ENCODE results near the gene MOB2. TPM values are rescaled to one million over a fixed set of nuclear protein-coding genes. Genes with fewer than 3 reads are reported as not detected.

MOB2 gene
- total and polyA plus RNA-seq, 9 of the 15 experiments (the other 6 are each of a cell fraction or from before 2014, with no cell fraction given) = 0.17 to 36.8 (median 19.2) TPM

- Histone ChIP-seq H3K27me3 (ENCODE audit: control insufficient read depth in 2 of 2, insufficient read depth in 2 of 2, low read length in 2 of 2) (no peaks in the 10 kb centered on the region), H3K4me2 (ENCODE audit: insufficient read depth, low read length) (no peak overlapping the region), H3K79me2 (ENCODE audit: control insufficient read depth, insufficient read depth, low read length) (no peaks in the 10 kb centered on the region), H4K20me1 (replicated peaks; ENCODE audit: control insufficient read depth, insufficient read depth, low read length) (no peaks in the 10 kb centered on the region), H2AFZ (ENCODE audit: low read depth, low read length) (no peak overlapping the region), H3K9me1 (ENCODE audit: control insufficient read depth, insufficient read depth, low read length) (no peaks in the 10 kb centered on the region), H3K9me3 (replicated peaks; ENCODE audit: control insufficient read depth, insufficient read depth, low read depth, low read length) (no peaks in the 10 kb centered on the region), H3K9ac (ENCODE audit: insufficient read depth in 1 of 2, low read depth in 2 of 2, low read length in 2 of 2) (no peak overlapping the region), H3K27ac (ENCODE audit: extremely low read depth, low read depth, low read length) (no peak overlapping the region), H3K4me3 (no peak overlapping the region), H3K36me3 (ENCODE audit: control insufficient read depth, insufficient read depth, low read length) (peaks cover 7% of the 10 kb centered on the region; the same call in 1 of the 3 replicates), H3K4me1 (replicated peaks in 1 of 2; ENCODE audit: control insufficient read depth in 2 of 2, insufficient read depth in 2 of 2, low read length in 2 of 2) (peaks cover 0 to 7% of the 10 kb centered on the region in 2 experiments; a peak in 1 of 5 replicates)
- 87% methylated on average over 14 of the region's 22 CpGs for WGBS (ENCODE audit: insufficient coverage, low coverage, missing lambda C conversion rate)
- FAIRE-seq (no peak), DNase-seq (ENCODE audit: extremely low read depth in 1 of 4, low spot score in 3 of 4) (no peak), ATAC-seq (no peak)
- intact Hi-C loops (cut with micrococcal nuclease) = no loop called here
- in situ Hi-C loops (cut with MboI) = no loop called here
- BruUV-seq (replicated peaks) = no TSS peak
- ChIA-PET CTCF (ENCODE audit: low intra/inter-chr PET ratio) (no interaction called here), POLR2A (no interaction called here)
- no peak for TF ChIP-seq EGR1 (conservative IDR thresholded peaks at IDR 0.05)
- no peak for TF ChIP-seq ATF2 (CRISPR knock-in tag; IDR thresholded peaks at IDR 0.05)
- no peak for TF ChIP-seq DDX20 (tag; IDR thresholded peaks at IDR 0.05; ENCODE audit: low read depth)
- no peak for TF ChIP-seq ZC3H4 (CRISPR knock-in tag; IDR thresholded peaks at IDR 0.05; ENCODE audit: borderline replicate concordance)
- no peak for TF ChIP-seq RB1 (IDR thresholded peaks at IDR 0.05; ENCODE audit: low read depth)
- no peak for TF ChIP-seq ATF6 (CRISPR knock-in tag; IDR thresholded peaks at IDR 0.05)
Measured at GRCh38 chr11:1473786-1474185, 12.8 kb downstream of the MOB2 start.
